HUES48 (cell line): ENCODE measurements around the gene BPTF.
A peak's percentile ranks its signal among the peaks of the same experiment; 100 is the strongest.
"Not testable (repeated sequence)": the region's sequence is repeated elsewhere in the genome, so short reads cannot be mapped to it uniquely, and the experiment has no call there.

Experiments
- H3K27ac ChIP-seq: one replicate; pipeline ENCODE4 v1.7.0; 2013; ENCODE audit warnings: low read depth, low read length, inconsistent platforms
- H3K27me3 ChIP-seq: 2 replicates; pipeline ENCODE4 v1.6.1; 2013; ENCODE audit warnings: mild to moderate bottlenecking, low read length; ENCODE audit not compliant: control insufficient read depth, insufficient read depth
- H3K36me3 ChIP-seq: 2 replicates; pipeline ENCODE4 v1.6.1; 2013; ENCODE audit warnings: low read length; ENCODE audit not compliant: control insufficient read depth, insufficient read depth
- H3K4me1 ChIP-seq: 2 replicates; pipeline ENCODE4 v1.6.1; 2013; ENCODE audit warnings: mild to moderate bottlenecking, low read length; ENCODE audit not compliant: control insufficient read depth, insufficient read depth
- H3K4me3 ChIP-seq: 2 replicates; pipeline ENCODE4 v1.5.1; 2013; ENCODE audit warnings: mild to moderate bottlenecking, low read depth, low read length
- H3K9ac ChIP-seq: 2 replicates; pipeline ENCODE4 v1.6.1; 2013; ENCODE audit warnings: mild to moderate bottlenecking, low read depth, low read length, moderate library complexity
- H3K9me3 ChIP-seq: 2 replicates; pipeline ENCODE4 v1.6.1; 2013; ENCODE audit warnings: low read length; ENCODE audit not compliant: control insufficient read depth, insufficient read depth

BPTF gene

GRCh38 chr17:67980456-67980855 lies 155.2 kb downstream of the BPTF start:
- peaks cover 28% of the 10 kb centered on the region for H3K36me3 ChIP-seq
- peaks cover 7% of the 10 kb centered on the region for H3K4me1 ChIP-seq
- no peak overlapping the region for H3K9ac ChIP-seq
- no peaks in the 10 kb centered on the region for H3K27me3 ChIP-seq
- no peak overlapping the region for H3K4me3 ChIP-seq
- no peak overlapping the region for H3K27ac ChIP-seq
- H3K9me3 ChIP-seq = no peaks in the 10 kb centered on the region

- H3K4me1 ChIP-seq, H3K27me3 ChIP-seq, H3K9me3 ChIP-seq, H3K9ac ChIP-seq, H3K4me3 ChIP-seq, H3K27ac ChIP-seq: not testable (repeated sequence)
- H3K36me3 ChIP-seq = peaks cover 25% of the 10 kb centered on the region
These were observed 155.6 kb downstream of the BPTF start for GRCh38 chr17:67980883-67981282.

- Histone ChIP-seq H3K27ac (no peak overlapping the region), H3K4me1 (no peaks in the 10 kb centered on the region), H3K4me3 (no peak overlapping the region), H3K36me3 (peaks cover 19% of the 10 kb centered on the region), H3K27me3 (no peaks in the 10 kb centered on the region), H3K9me3 (no peaks in the 10 kb centered on the region), H3K9ac (no peak overlapping the region)
These were observed 156.8 kb downstream of the BPTF start for GRCh38 chr17:67982034-67982640.

GRCh38 chr17:67982686-67983382 lies 157.5 kb downstream of the BPTF start:
- Histone ChIP-seq H3K4me1 (no peaks in the 10 kb centered on the region), H3K4me3 (no peak overlapping the region), H3K27me3 (no peaks in the 10 kb centered on the region), H3K9ac (no peak overlapping the region), H3K9me3 (no peaks in the 10 kb centered on the region), H3K27ac (no peak overlapping the region), H3K36me3 (peaks cover 19% of the 10 kb centered on the region)

GRCh38 chr17:67983383-67983688 lies 158.0 kb downstream of the BPTF start:
- Histone ChIP-seq H3K4me1 (no peaks in the 10 kb centered on the region), H3K9me3 (no peaks in the 10 kb centered on the region), H3K4me3 (no peak overlapping the region), H3K36me3 (peaks cover 19% of the 10 kb centered on the region), H3K27ac (no peak overlapping the region), H3K27me3 (no peaks in the 10 kb centered on the region), H3K9ac (no peak overlapping the region)

- Histone ChIP-seq H3K27ac (no peak overlapping the region), H3K36me3 (no peaks in the 10 kb centered on the region), H3K9me3 (no peaks in the 10 kb centered on the region), H3K27me3 (peaks cover 15% of the 10 kb centered on the region), H3K4me3 (no peak overlapping the region), H3K9ac (no peak overlapping the region), H3K4me1 (peaks cover 12% of the 10 kb centered on the region)
These were observed 165.6 kb downstream of the BPTF start for GRCh38 chr17:67990909-67991308.

- peak overlapping the region; percentile 91 for H3K27ac ChIP-seq
- peaks cover 12% of the 10 kb centered on the region for H3K4me1 ChIP-seq
- H3K9me3 ChIP-seq = no peaks in the 10 kb centered on the region
- H3K36me3 ChIP-seq = no peaks in the 10 kb centered on the region
- peaks cover 25% of the 10 kb centered on the region for H3K27me3 ChIP-seq
- peak overlapping the region; percentile 81 for H3K9ac ChIP-seq
- H3K4me3 ChIP-seq = peak overlapping the region; percentile 96
These were observed 167.3 kb downstream of the BPTF start for GRCh38 chr17:67992548-67993152.

- Histone ChIP-seq H3K27me3 (peaks cover 25% of the 10 kb centered on the region), H3K4me3 (peak overlapping the region; percentile 96)
These were observed 168.1 kb downstream of the BPTF start for GRCh38 chr17:67993153-67993997.

GRCh38 chr17:67993998-67994361 lies 168.7 kb downstream of the BPTF start:
- Histone ChIP-seq H3K9ac (peak overlapping the region; percentile 63), H3K4me1 (peaks cover 12% of the 10 kb centered on the region), H3K4me3 (peak overlapping the region; percentile 78), H3K27ac (peak overlapping the region; percentile 79), H3K27me3 (peaks cover 27% of the 10 kb centered on the region), H3K36me3 (no peaks in the 10 kb centered on the region), H3K9me3 (no peaks in the 10 kb centered on the region)

More at GRCh38 chr17:67993153-67993997, 168.1 kb downstream of the BPTF start:
- Histone ChIP-seq H3K27ac (peak overlapping the region; percentile 91), H3K36me3 (no peaks in the 10 kb centered on the region), H3K9ac (peak overlapping the region; percentile 81), H3K4me1 (peaks cover 12% of the 10 kb centered on the region), H3K9me3 (no peaks in the 10 kb centered on the region)

- Histone ChIP-seq H3K9me3 (no peaks in the 10 kb centered on the region), H3K4me1 (peaks cover 12% of the 10 kb centered on the region), H3K27ac (no peak overlapping the region), H3K27me3 (peaks cover 27% of the 10 kb centered on the region), H3K36me3 (no peaks in the 10 kb centered on the region), H3K9ac (no peak overlapping the region), H3K4me3 (peak overlapping the region; percentile 81)
These were observed 169.7 kb downstream of the BPTF start for GRCh38 chr17:67994817-67995569.
